DMS114 treated with DMSO at 0.1 percent for 48 hours (cell line): ENCODE measurements around the gene MRC2.
"Not testable (repeated sequence)": the region's sequence is repeated elsewhere in the genome, so short reads cannot be mapped to it uniquely, and the experiment has no call there.

Source experiments
- DNase-seq: peaks from one replicate; lab custom pipeline; 2025; ENCODE audit not compliant: unreplicated experiment; lab: John Stamatoyannopoulos, UW

Gene MRC2, protein sequence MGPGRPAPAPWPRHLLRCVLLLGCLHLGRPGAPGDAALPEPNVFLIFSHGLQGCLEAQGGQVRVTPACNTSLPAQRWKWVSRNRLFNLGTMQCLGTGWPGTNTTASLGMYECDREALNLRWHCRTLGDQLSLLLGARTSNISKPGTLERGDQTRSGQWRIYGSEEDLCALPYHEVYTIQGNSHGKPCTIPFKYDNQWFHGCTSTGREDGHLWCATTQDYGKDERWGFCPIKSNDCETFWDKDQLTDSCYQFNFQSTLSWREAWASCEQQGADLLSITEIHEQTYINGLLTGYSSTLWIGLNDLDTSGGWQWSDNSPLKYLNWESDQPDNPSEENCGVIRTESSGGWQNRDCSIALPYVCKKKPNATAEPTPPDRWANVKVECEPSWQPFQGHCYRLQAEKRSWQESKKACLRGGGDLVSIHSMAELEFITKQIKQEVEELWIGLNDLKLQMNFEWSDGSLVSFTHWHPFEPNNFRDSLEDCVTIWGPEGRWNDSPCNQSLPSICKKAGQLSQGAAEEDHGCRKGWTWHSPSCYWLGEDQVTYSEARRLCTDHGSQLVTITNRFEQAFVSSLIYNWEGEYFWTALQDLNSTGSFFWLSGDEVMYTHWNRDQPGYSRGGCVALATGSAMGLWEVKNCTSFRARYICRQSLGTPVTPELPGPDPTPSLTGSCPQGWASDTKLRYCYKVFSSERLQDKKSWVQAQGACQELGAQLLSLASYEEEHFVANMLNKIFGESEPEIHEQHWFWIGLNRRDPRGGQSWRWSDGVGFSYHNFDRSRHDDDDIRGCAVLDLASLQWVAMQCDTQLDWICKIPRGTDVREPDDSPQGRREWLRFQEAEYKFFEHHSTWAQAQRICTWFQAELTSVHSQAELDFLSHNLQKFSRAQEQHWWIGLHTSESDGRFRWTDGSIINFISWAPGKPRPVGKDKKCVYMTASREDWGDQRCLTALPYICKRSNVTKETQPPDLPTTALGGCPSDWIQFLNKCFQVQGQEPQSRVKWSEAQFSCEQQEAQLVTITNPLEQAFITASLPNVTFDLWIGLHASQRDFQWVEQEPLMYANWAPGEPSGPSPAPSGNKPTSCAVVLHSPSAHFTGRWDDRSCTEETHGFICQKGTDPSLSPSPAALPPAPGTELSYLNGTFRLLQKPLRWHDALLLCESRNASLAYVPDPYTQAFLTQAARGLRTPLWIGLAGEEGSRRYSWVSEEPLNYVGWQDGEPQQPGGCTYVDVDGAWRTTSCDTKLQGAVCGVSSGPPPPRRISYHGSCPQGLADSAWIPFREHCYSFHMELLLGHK (N-terminal part only)

DNA sequence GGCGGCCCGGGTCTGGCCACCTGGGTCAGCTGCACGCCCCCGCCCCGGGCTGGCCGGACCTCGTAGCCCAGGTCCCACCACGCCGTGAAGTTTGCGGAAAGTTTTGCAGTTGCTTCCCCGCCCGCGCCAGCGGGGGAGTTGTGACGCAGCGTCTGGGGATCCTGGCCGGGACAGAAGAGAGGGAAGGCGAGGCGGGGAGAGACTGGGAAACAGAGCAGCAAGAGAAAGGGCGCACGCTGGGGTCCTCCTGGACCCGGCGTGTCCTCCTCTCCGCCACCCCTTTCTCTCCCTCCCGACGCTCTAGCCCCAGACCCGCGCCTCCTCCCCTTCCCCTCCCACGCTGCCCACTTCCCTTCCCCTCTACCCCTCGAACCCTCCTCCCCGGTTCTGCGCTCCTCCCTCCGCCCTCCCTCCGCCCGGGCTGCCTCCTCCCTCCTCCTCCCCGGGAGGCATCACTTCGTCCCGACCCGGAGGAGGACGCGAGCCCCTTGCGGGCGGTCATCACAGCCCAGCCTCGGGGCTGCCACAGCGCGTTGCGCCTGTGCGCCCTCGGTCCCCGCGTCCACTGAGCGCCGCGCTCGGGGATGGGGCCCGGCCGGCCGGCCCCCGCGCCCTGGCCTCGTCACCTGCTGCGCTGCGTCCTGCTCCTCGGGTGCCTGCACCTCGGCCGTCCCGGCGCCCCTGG is at the start of gene MRC2:
Gene MRC2 (plus strand): TSS at position 452 of the 685 bp plus-strand sequence. CDS start 133 bp downstream, at position 585.
- peak; percentile 72 for DNase-seq

DNA sequence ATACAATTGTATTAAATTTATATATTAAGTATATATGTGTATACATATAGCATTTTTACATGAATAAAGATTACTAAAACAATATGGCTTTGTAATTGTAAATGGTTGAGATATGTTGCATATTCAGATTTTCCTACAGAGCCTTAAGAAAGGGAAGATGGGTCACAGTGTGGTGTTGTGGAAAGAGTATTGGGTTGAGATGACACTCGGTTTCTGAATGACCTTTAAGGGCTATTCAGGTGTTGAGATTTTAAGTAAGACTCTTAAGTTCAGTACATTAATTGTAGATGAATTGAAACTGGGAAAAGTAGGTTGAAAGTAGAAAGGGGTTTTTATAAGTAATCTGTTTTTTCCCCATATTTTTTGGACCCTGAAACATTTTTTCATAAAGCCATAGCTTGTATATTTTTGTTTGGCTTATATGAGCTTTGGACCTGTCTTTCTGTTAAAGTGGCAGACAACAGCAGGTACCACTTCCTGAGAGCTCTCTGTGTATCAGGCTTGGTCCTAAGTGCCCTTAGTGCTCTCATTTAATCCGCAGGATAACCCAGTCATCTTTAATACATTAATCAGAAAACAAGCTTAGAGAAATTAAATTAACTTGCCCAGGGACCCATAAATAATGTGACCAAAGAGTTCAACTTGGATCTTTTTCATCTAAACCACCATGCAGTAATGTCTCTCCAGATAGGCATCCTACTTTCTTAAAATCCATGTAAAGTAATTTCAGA is 48.5 kb upstream of the MRC2 start:
- DNase-seq, result no peak

DNA sequence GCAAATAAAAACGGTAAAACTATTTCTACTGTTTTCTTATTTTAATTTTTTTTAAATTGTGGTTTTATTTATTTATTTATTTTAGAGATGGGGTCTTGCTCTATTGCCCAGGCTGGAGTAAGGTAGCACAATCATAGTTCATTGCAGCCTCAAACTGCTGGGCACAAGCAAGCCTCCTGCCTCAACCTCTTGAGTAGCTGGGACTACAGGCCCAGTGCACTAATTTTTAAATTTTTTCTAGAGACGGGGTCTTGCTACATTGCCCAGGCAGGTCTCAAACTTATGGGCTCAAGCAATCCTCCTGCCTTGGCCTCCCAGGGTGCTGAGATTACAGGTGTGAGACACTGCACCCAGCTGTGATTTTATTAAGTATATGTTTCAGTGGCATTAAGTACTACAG is 46.5 kb upstream of the MRC2 start:
- DNase-seq, result no peak

DNA sequence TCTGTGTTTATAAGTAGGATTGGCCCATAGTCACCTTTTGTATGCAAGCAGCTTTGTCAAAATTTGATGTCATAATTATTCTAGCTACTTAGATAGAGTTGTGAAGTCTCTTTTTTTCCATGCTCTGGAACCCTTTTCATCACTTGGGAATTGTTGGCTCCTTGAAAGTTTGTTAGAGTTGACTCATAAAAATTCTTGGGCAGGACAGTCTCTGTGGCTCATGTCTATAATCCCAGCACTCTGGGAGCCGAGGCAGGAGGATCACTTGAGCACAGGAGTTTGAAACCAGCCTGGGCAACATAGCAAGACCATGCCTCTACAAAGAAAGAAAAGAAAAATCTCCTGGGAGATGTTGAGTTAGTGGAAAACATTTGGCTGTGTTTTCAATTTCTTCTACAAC is 45.7 kb upstream of the MRC2 start:
- no peak for DNase-seq

DNA sequence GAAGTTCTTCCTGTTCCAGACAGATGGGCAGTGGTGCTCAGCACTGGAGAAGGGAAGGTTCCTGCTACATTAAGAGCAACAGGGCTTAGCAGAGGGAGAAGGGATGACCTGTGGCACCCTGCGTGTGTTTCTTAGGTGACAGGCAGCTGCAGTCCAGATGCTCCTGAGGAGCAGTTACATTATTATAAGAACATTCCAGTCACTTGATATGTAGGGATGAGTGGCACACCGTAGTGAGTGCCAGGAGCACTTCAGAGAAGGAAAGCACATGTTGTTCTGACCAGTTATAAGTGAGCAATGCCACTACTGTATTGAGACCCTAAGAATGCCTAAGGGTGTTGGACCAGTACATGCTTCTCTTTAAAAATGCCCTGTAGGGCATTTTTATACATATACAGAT is 39.9 kb upstream of the MRC2 start:
- DNase-seq, result no peak

DNA sequence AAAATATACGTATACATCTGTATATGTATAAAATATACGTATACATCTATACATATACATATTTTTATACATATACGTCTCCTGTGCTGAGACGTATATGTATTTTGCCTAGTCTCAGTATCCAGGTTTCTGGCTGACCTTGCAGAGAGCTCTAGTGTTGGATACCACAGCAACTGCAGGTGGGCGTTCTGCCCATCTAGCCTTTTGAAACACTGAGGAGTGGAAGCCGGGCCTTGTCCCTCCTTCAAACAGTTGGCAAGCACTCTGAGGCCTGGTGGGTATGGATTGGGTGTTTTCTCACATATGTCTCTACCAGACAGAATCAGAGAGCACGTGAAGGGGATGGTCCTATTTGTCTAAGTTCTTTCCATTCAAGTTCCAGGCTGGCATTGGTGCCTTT is 39.4 kb upstream of the MRC2 start:
- DNase-seq, result no peak

DNA sequence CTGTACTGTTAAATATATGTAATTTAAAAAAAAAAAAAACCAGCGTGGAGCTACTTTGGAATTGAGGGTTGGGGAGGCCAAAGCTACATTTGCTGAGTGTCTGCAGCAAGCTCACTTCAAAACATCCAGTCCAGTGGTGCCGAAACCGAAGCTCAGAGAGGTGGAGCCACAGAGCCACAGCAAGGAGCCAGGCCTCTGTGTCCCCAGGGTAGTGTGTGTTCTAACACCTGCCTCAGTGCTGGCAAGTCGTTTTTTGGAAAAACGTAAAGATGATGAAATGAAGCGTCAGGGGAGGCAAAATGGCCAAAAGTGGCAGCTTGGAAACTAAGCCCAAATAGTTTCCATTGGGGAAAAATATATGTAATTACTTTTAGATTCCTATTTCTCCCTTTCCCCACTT is 36.1 kb upstream of the MRC2 start:
- DNase-seq, result no peak

DNA sequence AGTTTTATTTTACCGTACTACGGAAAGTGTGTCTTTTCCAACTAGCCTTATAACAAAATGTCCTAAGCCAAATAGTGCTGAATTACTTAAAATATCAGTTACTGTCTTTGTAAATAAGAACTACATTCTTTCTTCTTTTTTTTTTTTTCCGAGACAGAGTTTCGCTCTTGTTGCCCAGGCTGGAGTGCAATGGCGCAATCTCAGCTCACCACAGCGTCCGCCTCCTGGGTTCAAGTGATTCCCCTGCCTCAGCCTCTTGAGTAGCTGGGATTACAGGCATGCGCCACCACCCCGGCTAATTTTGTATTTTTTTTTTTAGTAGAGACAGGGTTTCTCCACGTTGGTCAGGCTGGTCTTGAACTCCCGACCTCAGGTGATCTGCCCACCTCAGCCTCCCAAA is 35.6 kb upstream of the MRC2 start:
- not testable (repeated sequence) for DNase-seq

DNA sequence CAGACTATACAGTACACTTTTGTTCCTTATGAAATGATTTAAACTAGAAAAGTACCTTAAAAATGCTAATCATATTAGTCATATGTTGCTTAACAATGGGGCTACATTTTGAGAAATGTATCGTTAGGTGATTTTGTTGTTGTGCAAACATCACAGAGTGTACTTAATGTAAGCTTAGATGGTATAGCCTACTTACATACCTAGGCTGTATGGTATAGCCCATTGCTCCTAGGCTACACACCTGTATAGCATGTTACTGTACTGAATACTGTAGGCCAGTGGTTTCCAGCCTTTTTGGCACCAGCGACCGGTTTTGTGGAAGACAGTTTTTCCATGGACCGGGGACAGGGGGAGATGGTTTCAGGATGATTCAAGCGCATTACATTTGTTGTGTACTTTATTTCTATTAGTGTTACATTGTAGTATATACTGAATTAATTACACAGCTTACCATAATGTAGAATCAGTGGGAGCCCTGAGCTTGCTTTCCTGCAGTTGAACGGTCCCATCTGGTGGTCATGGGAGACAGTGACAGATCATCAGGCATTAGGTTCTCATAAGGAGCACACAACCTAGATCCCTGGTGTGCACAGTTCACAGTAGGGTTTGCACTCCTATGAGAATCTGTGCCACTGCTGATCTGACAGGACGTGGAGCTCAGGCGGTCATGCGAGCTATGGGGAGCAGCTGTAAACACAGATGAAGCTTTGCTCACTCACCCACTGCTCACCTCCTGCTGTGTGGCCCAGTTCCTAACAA is 35.0 kb upstream of the MRC2 start:
- no peak for DNase-seq

DNA sequence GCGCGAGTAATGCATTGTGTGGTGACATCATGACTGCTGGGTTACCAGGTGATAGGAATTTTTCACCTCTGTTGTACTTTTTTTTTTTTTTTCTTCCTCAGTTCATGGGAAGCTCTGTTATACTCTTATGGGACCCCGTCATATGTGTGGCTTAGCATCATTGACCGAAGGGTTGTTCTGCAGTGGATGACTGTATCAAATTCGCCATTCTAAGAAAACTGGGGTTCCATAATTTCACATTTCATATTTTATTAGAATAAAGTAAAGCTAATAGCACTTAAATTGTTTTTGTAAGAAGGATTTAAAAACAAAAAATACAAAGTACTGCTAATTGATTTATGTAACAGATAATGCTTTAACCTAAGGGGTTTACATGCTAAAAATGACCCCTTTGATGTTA is 32.0 kb upstream of the MRC2 start:
- DNase-seq, result no peak

DNA sequence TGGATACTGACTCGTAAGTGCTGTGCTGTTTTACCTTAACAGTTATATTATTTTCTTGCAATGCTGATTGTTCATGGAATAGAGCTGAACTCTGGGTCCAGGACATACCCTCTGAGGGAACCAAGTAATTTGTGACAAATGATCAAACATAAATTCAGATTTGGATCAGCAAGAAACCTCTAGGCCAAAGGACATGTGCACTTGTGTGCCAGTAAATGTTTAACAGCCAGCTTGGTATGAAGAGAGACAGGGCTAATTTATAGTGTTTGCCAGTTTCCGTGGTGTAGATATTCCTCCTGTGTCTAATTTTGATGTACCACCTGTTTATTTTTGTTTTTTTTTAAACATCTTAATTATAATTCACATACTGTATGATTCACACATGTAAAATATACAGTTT is 30.8 kb upstream of the MRC2 start:
- no peak for DNase-seq

DNA sequence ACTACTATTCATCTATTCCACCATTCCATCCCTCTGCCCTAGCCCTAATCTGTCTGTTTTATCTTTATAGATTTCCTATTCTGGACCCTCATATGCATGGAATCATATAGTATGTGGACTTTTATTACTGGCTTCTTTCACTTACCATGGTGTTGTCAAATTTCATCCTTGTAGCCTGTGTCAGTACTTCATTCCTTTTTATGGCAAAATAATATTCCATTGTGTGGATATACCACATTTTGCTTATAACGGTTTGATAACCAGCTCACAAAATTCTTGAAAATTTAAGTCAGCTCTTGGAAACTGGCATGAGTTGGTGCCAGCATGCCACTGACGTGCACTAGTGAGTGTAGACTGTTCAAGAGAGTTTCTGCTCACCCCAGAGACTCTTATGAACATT is 30.3 kb upstream of the MRC2 start:
- no peak for DNase-seq

DNA sequence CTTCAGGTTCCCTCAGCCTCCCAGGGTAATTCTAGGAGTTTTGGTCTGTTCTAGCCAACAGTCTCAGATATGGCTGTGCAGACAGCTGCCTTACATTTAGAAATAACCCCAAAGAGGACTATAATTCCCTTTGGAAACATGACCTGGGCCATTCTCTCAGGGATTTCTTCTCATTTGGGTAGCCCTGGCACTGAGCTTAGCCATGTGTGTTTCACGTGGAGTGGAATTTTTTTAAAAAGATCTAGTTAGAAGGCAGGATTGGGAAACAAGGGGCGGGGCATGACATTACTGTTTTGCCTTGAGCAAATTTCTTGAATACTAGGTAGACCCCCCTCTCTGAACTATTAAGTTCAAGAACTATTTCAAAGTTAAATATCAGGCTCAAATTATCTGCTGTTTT is 29.6 kb upstream of the MRC2 start:
- DNase-seq, result no peak

DNA sequence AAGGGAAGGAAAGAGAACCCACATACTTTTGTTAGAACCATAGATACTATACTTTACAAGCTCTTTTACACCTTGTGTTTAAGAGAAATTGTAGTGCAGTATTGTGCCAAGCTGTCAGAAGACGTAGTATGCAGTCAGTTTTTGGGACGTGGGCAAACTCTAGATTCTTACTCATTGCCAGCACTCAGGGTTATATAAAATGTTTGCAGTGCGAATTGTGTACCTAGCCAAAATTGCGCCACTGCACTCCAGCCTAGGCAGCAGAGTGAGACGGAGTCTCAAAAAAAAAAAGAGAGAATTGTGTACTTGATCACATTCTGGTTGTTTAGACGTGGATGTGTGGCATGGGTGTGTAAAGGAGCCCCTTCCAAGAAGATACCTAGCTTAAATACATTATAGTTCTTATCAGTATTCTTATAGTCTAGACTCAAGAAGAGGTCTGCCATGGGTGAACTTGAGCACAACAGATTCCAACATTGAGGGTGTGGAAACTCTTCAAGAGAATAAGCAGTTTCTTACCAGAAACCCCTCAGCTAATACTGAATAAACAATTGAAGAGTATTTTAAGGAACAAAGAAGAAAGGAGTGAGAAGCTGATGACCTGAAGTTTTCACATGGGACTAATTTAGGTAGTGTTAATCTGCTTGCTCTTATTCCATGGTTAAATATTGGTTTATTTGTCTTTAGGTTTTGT is 27.4 kb upstream of the MRC2 start:
- no peak for DNase-seq

DNA sequence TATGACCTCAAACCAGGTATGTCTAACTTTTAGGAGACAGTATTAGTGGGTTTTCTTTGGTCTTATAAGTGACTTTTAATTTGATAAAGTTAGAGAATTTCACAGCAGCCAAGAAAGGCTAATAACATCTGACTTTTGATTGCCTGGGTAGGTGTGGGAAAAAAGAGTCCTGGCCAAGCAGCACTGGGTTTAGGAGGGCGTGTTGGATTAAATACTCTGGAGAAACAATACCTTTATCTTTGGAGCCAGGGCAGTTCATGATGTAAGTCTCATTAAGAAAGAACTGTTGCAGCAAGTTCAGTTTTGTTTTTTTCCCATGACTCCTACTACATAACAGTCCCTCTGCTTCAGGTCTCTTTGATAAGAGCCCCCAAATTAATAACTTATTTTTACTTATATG is 26.7 kb upstream of the MRC2 start:
- no peak for DNase-seq

DNA sequence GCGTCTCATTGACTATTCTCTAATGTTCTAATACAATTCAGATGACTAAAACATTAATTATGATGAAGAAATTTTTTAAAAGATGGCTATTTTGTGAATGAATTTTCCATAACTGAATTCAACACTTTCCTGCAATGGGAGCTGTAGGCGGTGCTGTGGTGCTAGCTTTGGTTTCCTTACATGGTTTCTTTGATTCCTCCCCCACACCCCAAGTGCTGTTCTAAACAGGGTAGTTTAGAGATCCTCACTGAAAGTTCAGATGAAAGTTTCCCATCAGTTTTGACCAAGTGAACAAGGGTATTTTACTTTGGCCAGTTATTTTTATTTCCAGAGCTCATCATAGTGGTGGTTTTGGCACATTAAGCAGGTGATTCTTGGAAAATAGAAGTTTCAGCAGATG is 26.0 kb upstream of the MRC2 start:
- no peak for DNase-seq

DNA sequence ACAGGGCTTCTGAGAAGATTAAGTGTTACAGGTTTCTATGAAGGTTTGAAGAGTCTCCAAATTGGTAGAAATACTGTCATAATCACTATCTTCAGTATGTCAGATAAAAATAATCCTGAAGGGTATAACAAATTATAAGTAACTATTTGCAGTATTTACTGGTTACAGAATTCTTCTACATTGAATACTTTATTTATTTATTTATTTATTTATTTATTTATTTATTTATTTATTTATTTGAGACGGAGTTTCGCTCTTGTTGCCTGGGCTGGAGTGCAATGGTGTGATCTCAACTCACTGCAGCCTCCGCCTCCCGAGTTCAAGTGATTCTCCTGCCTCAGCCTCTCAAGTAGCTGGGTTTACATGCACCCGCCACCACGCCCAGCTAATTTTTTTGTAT is 23.7 kb upstream of the MRC2 start:
- DNase-seq, result not testable (repeated sequence)

DNA sequence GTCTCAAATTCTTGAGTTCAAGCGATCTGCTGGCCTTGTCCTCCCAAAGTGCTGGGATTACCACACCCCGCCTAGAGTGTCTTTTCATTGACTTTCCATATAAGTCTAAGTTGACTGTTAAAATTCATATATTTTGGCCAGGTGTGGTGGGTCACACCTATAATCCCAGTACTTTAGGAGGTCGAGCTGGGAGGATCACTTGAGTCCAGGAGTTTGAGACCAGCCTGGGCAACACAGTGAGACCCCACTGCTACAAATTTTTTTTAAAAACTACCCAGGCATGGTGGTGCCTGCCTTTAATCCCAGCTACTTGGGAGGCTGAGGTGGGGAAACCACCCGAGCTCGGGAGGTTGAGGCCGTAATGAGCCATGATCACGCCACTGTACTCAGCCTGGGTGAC is 21.9 kb upstream of the MRC2 start:
- no peak for DNase-seq

DNA sequence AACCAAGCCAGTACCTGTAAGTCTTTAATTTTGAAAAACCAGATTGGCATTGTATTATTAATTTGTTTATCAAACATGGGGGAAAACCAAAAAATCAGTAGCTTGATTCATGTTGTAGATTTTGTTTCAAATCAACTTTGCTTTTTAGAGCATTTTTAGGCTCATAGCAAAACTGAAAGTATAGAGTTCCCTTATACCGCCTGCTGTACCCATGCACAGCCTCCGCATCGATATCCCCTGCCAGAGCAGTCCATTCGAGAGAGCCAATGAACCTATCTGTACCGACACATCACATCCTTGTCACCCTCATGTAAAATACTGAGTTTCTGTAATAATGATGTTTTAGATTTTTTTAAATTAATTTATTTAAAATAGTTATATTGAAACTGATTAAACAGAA is 16.2 kb upstream of the MRC2 start:
- no peak for DNase-seq
